HEK293 (cell line): ENCODE measurements around the gene CFAP58.

Source experiments
- ELK4 ChIP-seq: IDR thresholded peaks from 2 replicates; pipeline ENCODE4 v1.6.1; 2011; ENCODE audit warnings: mild to moderate bottlenecking, low read depth, low read length, borderline replicate concordance
- HOXA7 ChIP-seq: sonication (generic); formaldehyde crosslinking; IDR thresholded peaks from 2 replicates; pipeline ENCODE4 v1.8.1; 2022; ENCODE audit warnings: missing genetic modification reagents, borderline replicate concordance
- IKZF3 ChIP-seq: fragments of 450-650 bp; IDR thresholded peaks from 2 replicates; pipeline ENCODE4 v1.5.0; 2018; ENCODE audit warnings: missing biosample characterization, mild to moderate bottlenecking, missing genetic modification characterization, moderate library complexity
- KLF8 ChIP-seq: fragments of 450-650 bp; formaldehyde crosslinking; IDR thresholded peaks from 2 replicates; pipeline ENCODE4 v1.5.1; 2016; ENCODE audit warnings: missing biosample characterization, missing genetic modification characterization
- PRDM10 ChIP-seq: fragments of 450-650 bp; formaldehyde crosslinking; IDR thresholded peaks from 2 replicates; pipeline ENCODE4 v1.5.1; 2016; ENCODE audit warnings: missing biosample characterization, missing genetic modification characterization
- PRDM2 ChIP-seq: fragments of 450-650 bp; formaldehyde crosslinking; IDR thresholded peaks from 2 replicates; pipeline ENCODE4 v1.5.1; 2016; ENCODE audit warnings: missing biosample characterization, missing genetic modification characterization, borderline replicate concordance
- RBAK ChIP-seq: fragments of 450-650 bp; formaldehyde crosslinking; IDR thresholded peaks from 2 replicates; pipeline ENCODE4 v1.5.1; 2016; ENCODE audit warnings: missing biosample characterization, missing genetic modification characterization
- SALL2 ChIP-seq: fragments of 450-650 bp; formaldehyde crosslinking; IDR thresholded peaks from 2 replicates; pipeline ENCODE4 v1.5.0; 2017; ENCODE audit warnings: missing biosample characterization, mild to moderate bottlenecking, missing genetic modification characterization, borderline replicate concordance
- TCF7L2 ChIP-seq: IDR thresholded peaks from 2 replicates; pipeline ENCODE4 v1.6.1; 2011; ENCODE audit warnings: low read depth, mild to moderate bottlenecking, inconsistent platforms, low read length, moderate library complexity, borderline replicate concordance
- ZBTB11 ChIP-seq: fragments of 450-650 bp; formaldehyde crosslinking; conservative IDR thresholded peaks from 2 replicates; pipeline ENCODE4 v1.5.1; 2016; ENCODE audit warnings: low read depth, missing biosample characterization, missing genetic modification characterization
- ZFP37 ChIP-seq: fragments of 450-650 bp; formaldehyde crosslinking; IDR thresholded peaks from 2 replicates; pipeline ENCODE4 v1.5.1; 2016; ENCODE audit warnings: missing biosample characterization, missing genetic modification characterization
- ZNF114 ChIP-seq: fragments of 450-650 bp; formaldehyde crosslinking; IDR thresholded peaks from 2 replicates; pipeline ENCODE4 v1.5.0; 2017; ENCODE audit warnings: missing biosample characterization, missing genetic modification characterization
- ZNF121 ChIP-seq: fragments of 450-650 bp; formaldehyde crosslinking; IDR thresholded peaks from 2 replicates; pipeline ENCODE4 v1.5.1; 2016; ENCODE audit warnings: missing biosample characterization, missing genetic modification characterization
- ZNF157 ChIP-seq: fragments of 450-650 bp; formaldehyde crosslinking; IDR thresholded peaks from 2 replicates; pipeline ENCODE4 v1.5.1; 2016; ENCODE audit warnings: missing biosample characterization, missing genetic modification characterization
- ZNF184 ChIP-seq: fragments of 450-650 bp; IDR thresholded peaks from 2 replicates; pipeline ENCODE4 v1.5.1; 2018; ENCODE audit warnings: missing biosample characterization, mild to moderate bottlenecking, missing genetic modification characterization
- ZNF23 ChIP-seq: fragments of 450-650 bp; formaldehyde crosslinking; IDR thresholded peaks from 2 replicates; pipeline ENCODE4 v1.5.1; 2016; ENCODE audit warnings: missing biosample characterization, missing genetic modification characterization, borderline replicate concordance
- ZNF239 ChIP-seq: fragments of 450-650 bp; formaldehyde crosslinking; IDR thresholded peaks from 2 replicates; pipeline ENCODE4 v1.5.1; 2016; ENCODE audit warnings: missing biosample characterization, missing genetic modification characterization
- ZNF24 ChIP-seq: fragments of 450-650 bp; formaldehyde crosslinking; IDR thresholded peaks from 2 replicates; pipeline ENCODE4 v1.5.1; 2016; ENCODE audit warnings: missing biosample characterization, missing genetic modification characterization
- ZNF248 ChIP-seq: fragments of 450-650 bp; formaldehyde crosslinking; IDR thresholded peaks from 2 replicates; pipeline ENCODE4 v1.5.1; 2017; ENCODE audit warnings: missing biosample characterization, missing genetic modification characterization
- ZNF335 ChIP-seq: fragments of 450-650 bp; formaldehyde crosslinking; conservative IDR thresholded peaks from 2 replicates; pipeline ENCODE4 v1.5.1; 2016; ENCODE audit warnings: missing biosample characterization, missing genetic modification characterization
- ZNF558 ChIP-seq: fragments of 450-650 bp; formaldehyde crosslinking; IDR thresholded peaks from 2 replicates; pipeline ENCODE4 v1.5.1; 2016; ENCODE audit warnings: missing biosample characterization, missing genetic modification characterization
- ZNF571 ChIP-seq: fragments of 450-650 bp; formaldehyde crosslinking; IDR thresholded peaks from 2 replicates; pipeline ENCODE4 v1.5.0; 2017; ENCODE audit warnings: missing biosample characterization, missing genetic modification characterization
- ZNF610 ChIP-seq: fragments of 450-650 bp; formaldehyde crosslinking; IDR thresholded peaks from 2 replicates; pipeline ENCODE4 v1.5.1; 2016; ENCODE audit warnings: missing biosample characterization, missing genetic modification characterization, borderline replicate concordance
- ZNF626 ChIP-seq: fragments of 450-650 bp; sonication (Bioruptor Pico); formaldehyde crosslinking; IDR thresholded peaks from 2 replicates; pipeline ENCODE4 v1.5.1; 2018; ENCODE audit warnings: missing biosample characterization, missing genetic modification characterization, inconsistent platforms
- ZNF76 ChIP-seq: fragments of 450-650 bp; formaldehyde crosslinking; IDR thresholded peaks from 2 replicates; pipeline ENCODE4; 2016; ENCODE audit warnings: low read depth, missing biosample characterization, missing genetic modification characterization, borderline replicate concordance
- ZNF837 ChIP-seq: fragments of 450-650 bp; formaldehyde crosslinking; IDR thresholded peaks from 2 replicates; pipeline ENCODE4 v1.5.1; 2016; ENCODE audit warnings: missing biosample characterization, missing genetic modification characterization

Gene CFAP58

GRCh38 chr10:104328896-104329710 lies 24.5 kb upstream of the CFAP58 start (continued):
- TF ChIP-seq ZBTB11 (tag by site-specific recombination) (no peak), ZNF157 (tag by site-specific recombination) (no peak), ZNF114 (tag by site-specific recombination) (no peak), ZNF335 (tag by site-specific recombination) (peak; percentile 97), ZNF248 (tag by site-specific recombination) (no peak), ZNF23 (tag by site-specific recombination) (no peak), RBAK (no peak), SALL2 (tag by site-specific recombination) (no peak), ZNF571 (tag by site-specific recombination) (no peak), HOXA7 (CRISPR knock-in tag) (no peak), ZNF558 (tag by site-specific recombination) (0 out of 2 replicates have a peak, but pooled peaks have one; percentile 52), ZNF610 (tag by site-specific recombination) (no peak), ZNF121 (tag by site-specific recombination) (no peak), ZNF76 (tag by site-specific recombination) (peak; percentile 52; the same call in 1 of the 2 replicates), ZNF239 (tag by site-specific recombination) (no peak), ELK4 (no peak), ZNF837 (tag by site-specific recombination) (no peak), ZNF184 (tag by site-specific recombination) (peak; percentile 77; the same call in 1 of the 2 replicates), ZNF626 (tag by site-specific recombination) (no peak), TCF7L2 (no peak), IKZF3 (peak; percentile 83), KLF8 (tag by site-specific recombination) (peak; percentile 93), ZNF24 (tag by site-specific recombination) (peak; percentile 98), PRDM10 (peak; percentile 75), PRDM2 (tag by site-specific recombination) (no peak), ZFP37 (peak; percentile 94)
